HG03520 (cell line): ENCODE data around the gene MTUS2.

Source experiments
- ATAC-seq: cut with Tn5 transposase; IDR thresholded peaks from one replicate; pipeline ENCODE4 v1.9.1; 2021; ENCODE audit warnings: mild to moderate bottlenecking, moderate library complexity; ENCODE audit not compliant: unreplicated experiment

The MTUS2 gene

DNA sequence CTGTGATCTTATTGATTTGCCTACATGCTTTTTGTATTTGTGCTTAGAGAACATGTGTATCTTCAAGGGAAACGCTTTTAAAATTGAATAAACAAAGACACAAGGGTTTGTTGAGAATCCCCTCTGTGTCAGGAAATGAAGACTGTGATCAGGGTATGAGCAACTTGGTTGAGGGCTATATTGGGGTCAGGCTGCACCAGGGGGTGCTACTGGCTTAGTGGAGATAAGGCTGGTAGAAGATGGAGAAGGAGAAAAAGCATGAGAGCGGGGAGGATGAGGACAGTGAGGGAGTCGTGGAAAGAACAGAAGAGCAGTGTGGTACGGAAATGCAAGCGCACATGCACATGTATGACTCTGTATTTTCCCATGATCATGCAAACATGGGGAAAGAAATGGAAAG, 201.6 kb downstream of the MTUS2 start:
- ATAC-seq = no peak

DNA sequence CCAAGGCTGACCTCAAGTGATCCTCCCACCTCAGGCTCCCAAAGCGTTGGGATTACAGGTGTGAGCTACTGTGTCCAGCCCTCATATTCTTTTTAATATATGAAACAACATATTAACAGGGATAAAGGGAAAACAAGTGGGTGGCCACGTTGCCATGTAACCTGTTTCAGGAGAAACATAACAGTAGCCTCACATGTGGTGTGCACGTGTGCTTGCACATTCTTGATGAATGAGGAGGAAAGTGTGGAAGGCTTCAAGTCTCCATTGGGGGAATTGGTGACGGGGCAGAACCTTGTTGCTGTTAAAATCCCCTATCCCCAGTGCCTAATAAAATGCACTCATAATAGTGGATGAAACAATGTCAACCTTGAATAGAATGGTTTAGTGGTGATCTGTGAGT, 202.3 kb downstream of the MTUS2 start:
- ATAC-seq = no peak

DNA sequence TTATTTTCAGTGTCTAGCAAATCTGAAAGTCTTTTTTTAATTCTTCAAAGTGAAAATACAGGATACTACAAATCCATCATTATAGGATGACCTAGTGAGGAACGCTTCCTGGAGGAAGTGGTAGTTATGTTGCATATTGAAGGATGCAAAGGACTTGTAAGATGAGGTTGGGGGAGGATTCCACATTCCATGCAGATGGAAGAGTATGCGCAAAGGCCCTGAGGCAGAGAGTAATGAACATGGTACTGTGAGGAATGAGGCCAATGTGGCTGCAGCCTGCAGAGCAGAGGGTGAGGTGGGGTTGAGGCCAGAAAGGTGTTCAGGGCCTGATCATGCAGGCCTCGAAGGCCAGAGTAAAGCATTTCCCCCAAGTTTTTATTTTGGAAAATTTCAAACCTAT, 202.8 kb downstream of the MTUS2 start:
- no peak for ATAC-seq

DNA sequence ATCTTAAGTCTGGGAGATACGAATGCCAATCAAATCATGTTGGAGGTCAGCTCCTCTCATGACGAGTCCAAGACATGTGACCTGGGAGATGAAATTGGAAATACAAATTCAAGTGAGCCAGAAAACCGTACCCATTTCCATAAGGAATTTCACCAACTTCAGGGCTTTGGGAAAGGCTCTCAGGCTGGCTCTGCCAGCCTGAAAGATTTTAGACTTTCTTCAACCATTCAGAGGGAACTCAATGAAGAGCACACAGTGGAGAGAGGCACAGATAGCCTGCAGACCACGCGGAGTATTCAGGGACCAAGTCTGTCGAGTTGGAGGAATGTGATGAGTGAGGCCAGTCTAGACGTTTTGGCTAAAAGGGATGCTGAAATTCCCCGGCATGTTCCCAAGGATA, 204.6 kb downstream of the MTUS2 start:
- ATAC-seq = no peak

DNA sequence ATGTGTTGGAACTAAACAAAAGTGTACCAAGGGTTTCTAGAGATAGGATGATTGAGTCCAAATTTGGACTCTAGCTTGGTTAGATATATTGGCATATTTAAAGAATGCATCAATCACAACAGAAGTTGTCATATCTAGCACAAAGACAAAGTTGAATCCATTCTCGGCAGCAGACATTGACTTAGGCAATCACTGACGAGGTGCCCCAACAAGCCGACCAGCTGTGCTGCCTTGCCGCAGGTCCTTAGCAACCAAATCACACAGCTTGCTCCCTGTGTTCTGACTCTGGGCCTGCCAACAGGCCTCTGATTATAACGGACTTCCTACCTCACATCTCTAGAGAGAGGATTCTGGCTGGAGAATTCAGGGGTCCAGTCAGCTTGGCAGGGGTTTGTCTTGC, 208.7 kb downstream of the MTUS2 start:
- no peak for ATAC-seq

DNA sequence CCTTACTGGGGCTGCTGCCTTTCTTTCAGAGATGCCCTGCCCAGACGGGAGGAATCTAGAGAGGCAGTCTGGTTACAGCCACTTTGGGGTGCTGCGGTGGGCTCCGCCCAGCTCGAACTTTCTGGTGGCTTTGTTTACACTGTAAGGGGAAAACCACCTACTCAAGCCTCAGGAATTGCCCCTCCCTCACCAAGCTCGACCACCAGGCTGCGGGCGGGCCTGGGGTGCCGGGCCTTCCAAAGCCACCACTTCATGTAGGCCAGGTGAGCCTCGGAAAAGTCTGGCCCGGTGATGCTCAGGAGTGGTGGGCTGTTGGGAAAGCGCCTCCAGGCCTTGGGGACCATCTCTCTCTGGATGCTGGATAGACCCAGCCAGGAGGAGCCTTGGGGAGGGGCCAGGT, 218.6 kb downstream of the MTUS2 start:
- ATAC-seq = no peak

DNA sequence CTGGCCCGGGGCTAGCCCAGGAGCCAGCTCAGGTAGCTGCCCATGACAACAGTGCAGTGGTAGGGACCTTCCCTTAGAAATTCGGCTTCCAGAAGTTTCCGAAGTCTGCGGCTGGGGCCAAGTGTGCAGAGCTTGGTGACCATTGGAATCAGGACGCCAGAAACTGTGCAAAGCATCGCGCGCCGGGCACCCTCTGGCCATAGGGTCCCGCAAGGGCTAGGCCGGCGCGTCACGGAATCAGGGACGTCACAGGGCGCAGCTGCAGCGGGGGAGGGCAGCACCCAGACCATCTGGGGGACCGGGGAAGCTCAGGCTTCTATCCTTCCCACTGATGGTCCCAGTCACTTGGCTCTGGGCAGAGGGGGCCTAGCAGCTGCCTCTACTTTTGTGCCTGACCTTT, 219.1 kb downstream of the MTUS2 start:
- no peak for ATAC-seq

DNA sequence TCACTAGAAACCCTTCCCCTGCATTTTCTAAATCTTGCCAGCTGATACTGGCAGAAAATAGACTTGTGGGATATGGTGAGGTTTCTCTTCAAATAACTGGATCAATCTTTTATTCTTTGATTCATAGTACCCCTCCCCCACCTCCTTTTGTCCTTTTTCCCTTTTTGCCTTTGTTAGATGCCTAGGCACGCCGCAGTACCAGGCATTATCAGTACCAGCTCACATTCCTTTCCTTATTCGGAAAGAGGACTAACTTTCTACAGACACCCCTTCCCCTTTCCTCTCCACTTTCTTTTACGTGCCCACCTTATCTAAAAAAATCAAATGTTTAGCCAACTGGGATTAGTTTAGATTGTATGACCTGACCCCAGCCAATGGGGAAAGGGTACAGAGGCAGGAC, 226.4 kb downstream of the MTUS2 start:
- no peak for ATAC-seq

DNA sequence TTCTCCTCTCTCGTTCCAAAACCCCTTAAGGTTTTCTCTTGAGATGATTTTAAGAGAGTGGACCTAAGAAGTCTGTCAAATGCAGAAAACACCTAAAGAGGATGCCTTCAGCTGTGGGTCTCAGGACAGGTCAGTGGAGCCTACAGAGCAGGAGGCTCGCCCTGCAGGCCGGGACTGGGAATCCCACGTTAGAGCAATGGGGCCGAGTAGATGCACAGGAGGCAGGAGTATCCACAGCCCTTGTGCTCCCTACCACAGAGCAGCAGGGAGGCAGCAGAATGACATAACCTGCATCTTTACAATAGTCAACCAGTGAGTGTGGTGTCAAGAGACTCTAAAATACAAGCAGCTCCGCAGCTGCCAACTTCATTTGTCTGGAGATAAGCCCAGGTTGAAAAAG, 229.4 kb downstream of the MTUS2 start:
- ATAC-seq = no peak

DNA sequence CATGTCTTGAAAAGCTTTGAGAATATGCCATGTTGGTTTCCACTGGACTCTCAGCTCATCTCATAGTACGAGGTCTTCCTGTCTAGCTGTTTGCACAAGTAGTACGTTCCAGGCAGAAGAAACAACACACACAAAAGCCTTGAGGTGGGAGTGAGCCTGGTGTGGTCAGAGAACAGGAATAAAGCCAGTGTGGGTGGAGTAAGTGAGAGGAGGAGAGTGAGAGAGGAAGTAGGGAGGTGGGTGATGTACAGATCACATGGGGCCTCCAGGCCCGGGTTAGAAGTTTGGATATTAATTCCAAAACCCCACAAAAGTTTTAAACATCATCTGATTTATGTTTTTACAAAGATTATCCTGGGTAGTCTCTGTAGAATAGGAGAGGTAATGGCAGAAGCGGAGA, 230.6 kb downstream of the MTUS2 start:
- no peak for ATAC-seq

DNA sequence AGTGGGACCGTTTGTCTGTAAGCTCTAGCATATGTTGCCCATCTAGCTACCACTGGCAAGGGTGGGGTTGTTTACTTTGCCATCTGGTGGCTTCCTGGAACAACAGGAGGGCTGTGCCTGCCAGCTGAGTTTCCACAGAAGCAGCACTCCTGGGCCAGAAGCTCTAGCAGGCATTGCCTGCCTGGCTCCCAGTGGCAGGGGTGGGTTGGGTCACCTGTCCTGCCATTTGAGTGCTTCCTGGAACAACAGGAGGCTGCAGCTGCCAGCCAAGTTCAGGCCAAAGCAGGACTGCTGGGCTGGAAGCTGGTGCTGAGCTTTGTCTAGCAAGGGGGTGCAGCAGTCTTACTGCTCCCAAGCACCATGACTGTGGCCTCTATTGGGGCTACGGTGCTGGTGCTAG, 239.7 kb downstream of the MTUS2 start:
- no peak for ATAC-seq

DNA sequence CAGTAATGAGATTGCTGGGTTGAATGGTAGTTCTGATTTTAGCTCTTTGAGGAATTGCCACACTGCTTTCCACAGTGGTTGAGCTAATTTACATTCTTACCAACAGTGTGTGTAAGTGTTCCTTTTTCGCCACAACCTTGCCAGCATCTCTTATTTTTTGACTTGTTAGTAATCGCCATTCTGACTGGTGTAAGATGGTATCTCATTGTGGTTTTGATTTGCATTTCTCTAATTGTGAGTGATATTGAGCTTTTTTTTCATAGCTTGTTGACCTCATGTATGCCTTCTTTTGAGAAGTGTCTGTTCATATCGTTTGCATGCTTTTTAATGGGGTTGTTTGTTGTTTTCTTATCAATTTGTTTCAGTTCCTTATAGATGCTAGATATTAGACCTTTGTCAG, 245.0 kb downstream of the MTUS2 start:
- no peak for ATAC-seq

DNA sequence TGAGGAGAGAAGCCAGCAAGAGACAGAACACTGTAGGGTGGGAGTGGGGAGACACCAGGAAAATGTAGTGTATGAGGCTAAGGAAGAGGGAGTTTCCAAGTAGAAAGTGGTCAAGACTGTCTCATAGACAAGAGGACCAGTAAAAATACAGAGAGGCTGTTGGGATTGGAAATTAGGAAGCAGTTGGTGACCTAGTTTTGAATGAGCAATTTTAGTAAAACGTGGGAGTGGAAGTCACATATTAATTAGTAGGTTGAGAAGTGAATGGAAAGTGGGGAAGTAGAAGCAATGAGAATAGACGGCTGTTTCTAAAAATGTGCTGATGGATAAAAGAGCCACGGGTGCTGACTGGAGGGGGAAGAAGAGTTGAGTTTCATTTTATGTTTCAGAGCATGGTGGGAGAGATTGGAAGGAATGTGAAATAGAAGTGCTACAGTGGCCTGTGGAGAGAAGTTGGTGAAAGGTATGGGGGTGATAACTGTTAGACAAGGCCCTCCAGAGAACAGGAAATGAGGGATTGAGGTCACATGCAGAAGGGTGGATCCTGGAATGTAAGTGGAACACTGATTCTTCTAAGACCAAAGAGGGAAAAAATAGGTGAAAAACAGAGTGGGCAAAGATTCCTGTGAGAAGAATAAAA, 247.3 kb downstream of the MTUS2 start:
- no peak for ATAC-seq

DNA sequence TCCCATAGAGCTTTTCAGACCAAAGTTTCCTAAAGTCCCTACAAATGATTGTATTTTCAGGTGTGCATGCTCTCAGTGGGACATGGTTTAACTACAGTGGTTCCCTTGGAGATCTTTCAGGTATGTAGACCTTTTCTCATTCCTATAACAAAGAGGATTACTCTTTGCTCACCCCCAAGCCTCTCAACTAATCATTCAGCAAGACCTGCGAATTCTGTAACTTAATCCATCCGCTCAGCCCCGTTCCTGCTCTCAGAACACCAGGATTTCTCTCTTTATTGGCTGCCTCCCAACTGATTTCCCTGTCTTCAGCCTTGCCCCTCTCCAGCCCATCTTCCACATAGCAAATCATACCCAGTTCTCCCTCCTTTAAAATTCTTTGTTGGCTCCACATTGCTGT, 253.6 kb downstream of the MTUS2 start:
- no peak for ATAC-seq

DNA sequence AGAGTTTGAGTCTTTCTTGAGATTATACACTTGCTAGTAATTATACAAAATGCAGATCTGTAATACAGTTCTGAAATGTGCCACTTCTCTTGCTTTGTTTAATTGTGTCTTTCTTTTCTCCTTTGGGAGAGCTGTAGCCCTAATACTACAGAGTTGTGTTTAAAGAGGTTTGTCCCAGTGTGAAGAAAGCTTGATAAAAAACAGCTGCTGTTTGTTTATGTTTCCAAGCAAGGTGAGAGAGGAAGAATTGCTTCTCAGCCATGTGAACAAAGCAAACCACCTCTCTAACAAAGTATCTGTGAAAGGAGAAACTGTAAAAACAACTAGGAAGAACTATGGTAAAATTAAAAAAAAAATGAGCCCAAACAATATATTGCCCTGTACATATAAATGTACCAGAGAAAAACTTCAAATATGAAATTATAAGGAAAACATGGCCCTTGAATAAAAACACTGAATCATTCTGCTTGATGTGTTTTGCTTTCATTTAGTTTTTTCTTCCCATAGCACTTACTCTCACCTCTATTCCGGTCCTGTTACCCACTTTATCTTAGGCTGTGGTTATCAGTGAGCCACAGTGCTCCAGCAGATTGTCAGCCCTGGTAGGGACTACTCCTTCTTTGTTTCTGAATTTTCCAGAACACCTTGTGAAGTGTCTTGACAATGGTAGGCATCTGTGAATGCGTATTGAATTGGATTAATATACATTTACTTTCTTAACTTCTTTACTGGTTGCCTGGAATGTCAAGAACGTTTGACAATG, 257.1 kb downstream of the MTUS2 start:
- ATAC-seq = no peak

DNA sequence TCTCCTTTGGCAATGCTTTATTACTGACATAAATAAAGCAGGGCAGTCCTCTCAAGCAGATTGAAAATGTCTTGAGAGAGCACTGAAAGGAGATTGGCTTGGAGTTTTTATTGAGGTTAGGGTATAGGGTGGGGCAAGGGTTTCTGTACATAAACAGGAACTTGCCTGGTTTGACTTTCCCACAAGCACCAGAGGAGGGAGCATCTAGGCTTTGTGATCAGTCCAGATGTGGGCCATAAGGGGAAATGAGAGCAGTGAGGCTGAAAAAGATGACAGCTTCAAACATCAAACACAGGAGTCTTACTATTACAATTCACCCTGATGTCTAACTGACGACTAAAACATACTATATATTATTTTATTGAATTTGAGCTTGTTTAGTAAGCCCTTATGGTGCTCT, 260.9 kb downstream of the MTUS2 start:
- no peak for ATAC-seq

DNA sequence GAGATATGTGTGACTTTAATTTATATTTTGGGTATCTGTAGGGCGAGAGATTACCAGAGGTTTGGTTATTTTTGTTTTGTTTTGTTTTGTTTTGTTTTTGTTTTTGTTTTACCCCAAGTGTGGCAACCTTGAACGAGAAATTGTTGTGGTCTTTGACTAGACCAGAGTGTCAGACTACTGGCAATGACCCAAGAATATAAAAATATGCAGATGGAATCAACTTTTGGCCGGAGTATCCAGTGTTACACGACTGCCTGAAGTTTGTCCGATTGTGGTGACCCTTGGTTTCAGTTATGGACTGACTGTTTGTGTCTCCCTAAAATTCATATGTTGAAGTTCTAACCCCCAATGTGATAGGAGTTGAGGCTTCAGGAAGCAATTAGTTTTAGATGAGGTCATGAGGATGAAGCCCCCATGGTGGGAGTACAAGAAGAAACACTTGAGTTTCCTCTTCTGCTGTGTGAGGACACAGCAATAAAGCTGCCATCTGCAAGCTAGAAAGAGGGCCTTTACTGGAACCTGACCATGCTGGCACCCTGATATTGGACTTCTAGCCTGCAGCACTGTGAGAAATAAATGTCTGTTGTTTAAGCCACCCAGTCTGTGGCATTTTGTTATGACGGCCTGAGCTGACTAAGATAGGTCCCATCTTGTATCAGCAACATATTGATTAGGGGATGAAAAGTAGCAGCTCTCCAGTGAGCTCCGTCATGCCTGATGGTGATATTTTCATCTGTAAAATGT, 261.7 kb downstream of the MTUS2 start:
- no peak for ATAC-seq

DNA sequence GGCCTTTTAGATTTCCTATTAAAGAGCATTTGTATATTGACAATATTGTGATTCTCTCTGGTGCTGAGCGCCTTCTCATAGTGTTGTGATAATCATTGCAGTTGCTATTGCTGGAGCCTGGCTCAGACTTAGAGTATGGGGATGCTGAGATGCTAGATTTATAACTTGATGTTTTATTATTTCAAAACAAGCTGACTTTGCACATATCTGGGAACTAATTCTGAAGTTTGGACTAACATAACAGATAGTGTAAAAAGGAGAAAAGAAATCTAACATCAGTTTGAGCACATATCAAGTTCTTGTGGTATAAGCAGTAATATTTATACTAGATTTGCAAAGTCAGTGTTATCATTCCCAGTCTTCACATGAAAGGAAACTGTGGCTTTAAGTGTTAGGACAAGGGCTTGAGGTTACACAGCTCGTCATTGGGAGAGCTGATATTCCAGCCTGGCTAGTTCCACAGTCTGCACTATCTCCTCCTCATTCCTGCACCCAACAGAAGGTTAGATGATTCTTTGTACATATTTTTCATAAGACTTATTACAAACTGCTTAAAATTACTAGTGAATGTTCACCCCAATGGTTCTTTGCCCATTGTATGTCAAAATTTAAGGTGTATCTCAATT, 279.8 kb downstream of the MTUS2 start:
- no peak for ATAC-seq

DNA sequence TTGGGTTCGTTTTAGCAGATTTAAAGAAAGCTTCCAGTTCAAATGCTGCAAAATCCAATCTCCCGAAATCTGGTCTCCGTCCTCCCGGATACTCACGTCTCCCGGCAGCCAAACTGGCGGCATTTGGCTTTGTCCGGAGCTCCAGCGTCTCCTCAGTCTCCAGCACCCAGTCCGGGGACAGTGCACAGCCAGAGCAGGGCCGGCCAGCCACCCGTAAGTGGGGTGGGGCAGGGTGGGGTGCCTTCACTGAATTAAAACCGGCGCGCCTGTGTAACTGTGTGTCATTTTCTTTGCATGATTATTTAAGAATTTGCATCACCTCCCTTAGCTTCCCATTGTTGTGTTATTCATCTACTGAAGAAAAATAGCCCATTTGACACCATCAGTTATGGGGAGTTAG, 280.6 kb downstream of the MTUS2 start:
- ATAC-seq = no peak

DNA sequence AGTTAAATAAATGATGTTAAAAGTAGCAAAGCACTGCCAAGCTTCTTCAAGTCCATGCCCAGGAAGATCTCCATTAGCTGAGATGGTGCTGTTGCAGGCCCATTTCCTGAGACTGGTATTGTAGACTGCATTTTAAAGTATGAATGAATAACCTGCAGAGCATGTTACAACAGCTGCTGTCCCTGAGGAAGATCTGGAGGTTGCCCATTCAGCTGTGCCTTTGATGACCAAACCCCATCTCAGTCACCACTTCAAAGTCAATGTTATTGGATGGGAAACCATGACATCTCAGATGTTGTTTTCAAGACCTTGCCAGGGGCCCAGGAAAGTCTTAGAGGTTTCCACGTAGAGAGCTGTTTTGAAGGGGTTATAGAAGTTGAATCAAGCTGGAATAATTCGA, 281.3 kb downstream of the MTUS2 start:
- ATAC-seq = no peak

DNA sequence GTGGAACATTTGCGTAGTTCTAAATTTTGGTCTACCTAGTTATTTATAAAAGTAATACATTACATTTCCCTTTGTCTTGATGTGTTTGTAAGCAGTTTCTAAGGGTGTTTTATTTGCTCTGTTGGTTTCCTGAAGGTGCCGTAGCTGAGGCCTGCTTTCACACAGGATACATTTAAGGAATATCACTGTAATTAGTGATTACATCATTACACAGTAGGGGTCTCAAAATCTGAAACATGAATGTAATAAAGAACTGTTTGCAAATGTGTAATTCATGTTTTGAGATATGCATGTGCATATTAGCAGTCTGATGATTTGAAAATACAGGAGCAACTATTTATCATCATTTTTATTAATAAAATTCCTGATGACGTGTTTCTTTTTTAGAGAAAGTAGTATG, 281.8 kb downstream of the MTUS2 start:
- ATAC-seq = no peak
